Amniotic stem cell (primary cell): Measurements from ENCODE around the gene STARD3.

Source experiments
- DNase-seq: peaks from one replicate; lab custom pipeline; 2025; lab: John Stamatoyannopoulos, UW

STARD3 gene

GRCh38 chr17:39672522-39673334 is 35.8 kb downstream of the STARD3 start:
- no peak for DNase-seq

DNA sequence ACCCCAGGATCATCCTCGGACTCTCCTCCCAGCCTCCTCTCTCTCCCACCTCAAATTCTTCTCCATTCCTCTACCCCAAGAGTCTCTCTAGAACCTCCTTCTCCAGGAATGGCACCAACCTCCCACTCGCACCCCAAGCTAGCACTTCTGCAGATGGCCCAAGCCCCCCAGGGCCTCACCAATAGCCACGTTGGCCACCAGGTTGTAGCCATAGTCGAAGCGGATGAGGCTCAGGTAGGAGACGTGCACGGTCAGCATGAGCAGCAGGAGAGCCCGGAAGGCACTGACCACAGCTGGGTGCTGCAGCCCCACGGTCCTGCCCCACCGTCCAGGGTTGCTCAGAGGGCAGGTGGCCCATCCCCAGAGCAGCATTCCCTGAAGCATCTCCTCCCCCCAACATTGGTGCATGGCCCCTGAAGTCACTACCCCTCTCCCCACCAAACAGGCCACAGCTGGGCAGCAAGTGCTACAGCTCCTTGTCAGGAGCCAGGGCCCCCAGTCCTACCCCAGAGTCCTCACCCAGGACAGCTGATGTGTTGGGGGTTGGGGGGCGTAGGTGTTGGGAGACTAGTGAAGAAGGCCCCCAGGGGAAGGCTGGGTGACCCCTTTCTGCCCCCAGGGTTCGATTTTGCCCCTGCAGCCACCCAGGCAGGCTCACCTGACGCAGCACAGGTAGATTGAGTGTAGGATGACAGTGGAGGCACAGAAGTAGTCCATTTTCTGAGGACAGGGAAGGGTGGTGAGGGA is 36.6 kb downstream of the STARD3 start:
- no peak for DNase-seq

DNA sequence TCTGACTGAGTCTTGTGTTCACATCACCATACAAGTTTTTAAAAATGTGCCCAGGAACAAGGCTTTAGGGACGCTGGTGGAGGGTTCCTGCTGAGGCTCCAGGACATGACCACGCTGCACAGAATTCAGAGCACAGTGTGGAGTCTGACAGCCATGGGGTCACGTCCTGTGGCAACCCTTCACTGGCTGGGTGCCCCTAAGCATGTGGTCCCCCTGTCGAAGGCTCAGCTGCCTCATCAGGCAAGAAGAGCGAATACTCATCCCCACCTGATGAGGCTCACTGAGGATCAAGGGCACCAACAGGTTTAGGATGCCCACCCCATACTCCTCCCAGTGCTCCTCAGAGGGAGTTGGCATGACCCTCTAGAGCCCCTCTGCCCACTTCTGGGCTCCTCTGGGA is 37.2 kb downstream of the STARD3 start:
- no peak for DNase-seq

GRCh38 chr17:39674702-39675389 is 37.9 kb downstream of the STARD3 start:
- no peak for DNase-seq

- DNase-seq = no peak
These were observed 38.6 kb downstream of the STARD3 start for GRCh38 chr17:39675390-39676082.

GRCh38 chr17:39676198-39676819 is 39.4 kb downstream of the STARD3 start:
- no peak for DNase-seq

- no peak for DNase-seq
These were observed 40.1 kb downstream of the STARD3 start for GRCh38 chr17:39677072-39677471.

DNA sequence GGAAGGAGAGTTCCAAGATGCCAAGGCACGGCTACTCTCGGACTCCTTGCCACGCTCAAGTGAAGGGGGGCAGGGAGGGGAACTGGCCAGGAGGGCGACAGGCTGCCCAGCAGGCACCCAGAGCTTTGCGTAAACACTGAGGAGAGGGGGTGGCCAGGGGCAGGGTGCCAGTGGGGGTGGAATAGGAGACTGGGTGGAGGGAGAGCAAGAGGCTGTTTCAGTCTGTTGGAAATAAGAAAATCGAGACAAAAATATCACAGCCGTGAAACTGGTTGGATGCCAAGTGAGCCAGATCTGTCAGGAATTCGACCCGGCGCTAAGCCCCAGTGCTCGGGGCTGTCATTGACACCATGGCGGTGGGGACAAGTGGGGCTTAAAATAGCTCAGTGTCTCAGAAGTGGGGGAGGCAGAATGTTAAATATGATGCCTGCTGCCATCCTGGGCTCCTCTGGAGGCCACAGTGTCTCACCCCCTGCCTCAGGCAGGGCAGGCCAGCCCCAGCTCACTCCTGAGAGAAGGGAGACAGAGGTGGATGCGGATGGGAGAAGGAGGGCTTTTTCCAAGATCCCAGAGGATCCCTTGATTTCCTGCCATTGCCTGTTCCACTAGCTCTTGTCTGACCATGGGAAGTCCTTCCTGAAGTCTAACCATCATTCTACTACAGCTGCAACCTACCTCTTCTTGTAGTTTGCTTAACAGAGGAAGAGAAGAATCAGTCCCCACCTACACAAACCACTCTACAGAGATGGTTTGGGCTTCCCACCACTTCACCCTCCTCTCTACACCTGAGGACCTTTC is 40.8 kb downstream of the STARD3 start:
- no peak for DNase-seq

GRCh38 chr17:39678340-39679116 is 41.6 kb downstream of the STARD3 start:
- no peak for DNase-seq

DNA sequence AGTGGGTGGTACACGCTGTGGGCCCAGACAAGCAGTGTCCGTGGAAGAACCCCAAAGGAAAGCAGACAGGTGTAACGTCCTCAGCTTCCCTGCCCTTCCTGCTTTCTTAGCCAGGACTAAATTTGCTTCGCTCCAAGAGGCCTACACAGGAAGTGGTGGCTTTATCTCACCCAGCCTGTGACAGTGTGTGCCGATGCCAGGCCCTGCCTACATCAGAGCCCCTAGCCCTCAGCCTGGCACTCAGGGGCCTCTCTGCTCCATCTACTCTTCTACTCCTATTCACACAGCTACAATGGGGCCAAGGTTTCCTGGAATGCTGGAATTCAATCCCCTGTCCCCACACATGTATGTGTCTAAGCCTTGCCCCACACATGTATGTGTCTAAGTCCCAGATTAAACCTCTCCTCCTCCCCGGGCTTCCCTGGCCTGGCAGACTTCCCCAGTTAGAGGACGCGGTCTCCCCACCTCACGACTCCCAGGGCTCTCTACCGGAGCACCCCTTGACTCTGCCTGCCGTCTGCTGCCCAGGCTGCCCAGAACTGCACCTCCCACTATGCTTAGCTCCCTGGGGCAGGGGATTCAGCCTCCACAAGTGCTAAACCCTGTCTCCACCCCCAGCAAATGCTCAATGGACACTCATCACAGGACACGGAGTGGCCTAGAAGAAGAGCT is 42.7 kb downstream of the STARD3 start:
- DNase-seq = no peak

- DNase-seq = no peak
These were observed 46.5 kb downstream of the STARD3 start for GRCh38 chr17:39683295-39683939.

DNA sequence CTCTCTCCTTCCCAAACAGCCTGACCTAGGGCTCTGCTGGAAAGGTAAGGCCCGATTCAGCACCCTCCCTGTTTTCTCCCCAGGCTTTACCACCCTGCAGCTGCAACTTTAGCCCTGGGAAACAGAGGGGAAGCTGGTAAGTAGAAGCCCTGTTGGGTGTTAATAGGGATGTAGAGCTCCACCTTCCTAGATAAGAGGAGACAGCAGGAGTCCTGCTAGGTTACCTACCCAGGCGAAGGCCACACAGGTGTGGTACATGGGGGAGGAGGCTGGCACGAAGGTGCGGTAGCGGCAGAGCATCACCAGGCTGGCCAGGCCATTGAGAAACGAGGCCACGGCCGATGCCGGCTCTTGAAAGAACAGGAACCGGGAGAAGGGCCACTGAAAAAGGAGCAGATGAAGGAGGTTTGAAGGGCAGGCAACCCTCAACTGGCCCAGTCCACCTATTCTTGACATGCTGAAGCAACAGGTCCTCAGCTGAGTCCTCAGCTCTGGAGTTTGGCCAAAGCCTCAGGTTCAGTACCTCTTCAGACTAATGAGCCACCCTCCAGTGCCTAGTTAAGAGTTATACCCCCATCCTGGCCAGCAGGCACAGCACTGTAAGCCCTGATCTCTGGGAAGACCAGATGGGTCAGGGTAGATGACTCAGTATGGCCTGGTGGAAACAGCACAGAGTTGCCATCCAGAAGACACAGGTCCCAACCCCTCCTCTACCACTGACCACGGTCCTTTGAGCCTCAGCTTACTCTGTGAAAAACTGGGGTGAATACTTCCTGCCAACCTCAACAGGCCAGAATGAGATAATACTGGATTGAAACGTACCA is 47.6 kb downstream of the STARD3 start:
- DNase-seq = no peak

DNA sequence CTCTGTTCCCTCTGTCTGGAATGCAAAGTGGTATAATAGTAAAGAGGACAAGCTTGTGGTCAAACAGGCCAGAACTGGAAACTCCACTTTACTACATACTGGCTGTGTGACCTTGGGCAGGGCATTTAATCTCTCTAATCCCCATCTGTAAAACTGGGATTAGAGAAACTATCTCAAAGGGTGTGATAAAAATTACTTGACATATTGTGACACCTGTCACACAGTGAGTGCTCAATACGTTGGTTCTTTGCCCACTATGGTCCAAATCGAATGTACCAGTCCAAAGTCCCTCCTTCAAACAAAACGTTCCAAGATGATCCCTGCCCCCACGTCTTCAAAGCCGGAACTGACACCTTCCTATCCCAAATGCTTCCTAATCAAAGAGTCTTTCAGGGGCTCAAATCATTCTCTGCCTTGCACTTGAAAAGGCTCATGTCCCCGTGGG is 50.2 kb downstream of the STARD3 start:
- DNase-seq = no peak

DNA sequence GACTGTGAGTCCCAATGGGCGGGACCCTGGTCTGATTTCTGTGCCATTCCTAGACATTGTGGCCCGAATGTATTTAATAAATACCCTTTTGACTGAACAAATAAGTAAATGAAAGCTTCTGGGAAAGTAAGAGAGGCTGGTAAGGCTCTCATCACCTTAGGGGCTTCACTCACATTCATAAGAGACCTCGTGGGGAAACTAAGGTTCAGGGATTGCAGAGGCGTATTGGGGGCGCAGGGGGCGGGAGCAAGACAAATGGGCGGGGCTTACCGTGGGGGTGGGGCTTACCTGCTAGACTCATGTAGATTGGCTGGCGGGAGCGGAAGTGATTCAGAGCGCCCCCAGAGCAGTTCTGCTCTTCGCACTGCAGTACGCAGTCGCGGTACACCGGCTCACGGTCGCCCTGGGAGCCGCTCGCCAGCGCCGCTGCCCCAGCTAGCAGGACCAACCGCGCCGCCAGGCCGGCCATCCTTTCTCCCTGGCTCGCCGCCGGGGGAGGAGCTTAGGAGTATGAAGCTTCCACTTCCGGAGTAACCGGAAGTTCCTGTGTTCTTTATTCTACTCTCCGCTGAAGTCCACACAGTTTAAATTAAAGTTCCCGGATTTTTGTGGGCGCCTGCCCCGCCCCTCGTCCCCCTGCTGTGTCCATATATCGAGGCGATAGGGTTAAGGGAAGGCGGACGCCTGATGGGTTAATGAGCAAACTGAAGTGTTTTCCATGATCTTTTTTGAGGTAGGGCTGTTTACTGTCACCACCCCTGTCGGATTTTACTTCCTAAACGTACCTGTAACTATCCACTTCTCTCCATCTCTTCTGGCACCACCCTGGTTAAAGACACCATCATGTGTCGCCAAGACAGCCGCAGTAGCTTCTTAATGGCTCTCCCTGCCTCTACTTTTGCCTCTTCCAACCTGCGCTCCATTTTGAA is 50.9 kb downstream of the STARD3 start, which contains the start of gene PGAP3:
TSS of gene PGAP3 (minus strand) at position 512 of the 929 bp plus-strand sequence. CDS start at position 469, 43 bp downstream.
- DNase-seq = peak; percentile 86

DNA sequence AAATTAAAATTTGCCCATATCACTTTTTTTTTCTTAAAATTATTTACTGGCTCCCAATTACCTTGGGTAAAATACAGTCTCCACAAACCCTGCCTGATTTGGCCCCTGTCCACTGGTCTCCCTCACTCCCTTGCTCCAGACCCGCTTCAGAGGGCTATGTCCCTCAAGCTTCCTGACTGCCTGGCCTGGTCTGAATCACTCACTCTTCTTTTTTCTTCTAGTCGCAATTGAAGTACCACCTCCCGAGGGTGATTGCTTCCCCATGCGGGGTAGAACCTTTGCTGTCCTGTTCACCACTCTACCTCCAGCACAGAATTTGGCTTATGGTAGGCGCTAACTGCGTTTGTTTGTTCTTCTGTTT is 51.5 kb downstream of the STARD3 start:
- no peak for DNase-seq

DNA sequence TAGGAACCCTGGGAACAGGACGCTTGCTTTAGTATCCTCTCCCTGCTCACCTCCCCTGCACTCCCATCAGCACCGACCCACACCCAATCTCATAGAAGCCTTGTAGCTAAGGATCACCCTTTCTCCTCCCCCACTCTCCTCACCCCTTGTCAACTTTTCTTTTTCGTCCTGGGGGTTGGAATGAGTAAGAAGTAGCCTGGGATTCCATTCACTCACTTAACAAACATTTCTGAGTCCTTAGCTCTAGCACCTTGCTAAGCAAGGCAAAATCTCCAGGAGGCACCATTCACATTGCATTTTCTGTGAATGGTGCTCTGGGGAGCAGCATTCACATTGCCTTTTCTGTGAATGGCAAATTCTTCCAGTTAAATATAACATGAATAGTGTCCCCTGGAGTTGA is 52.0 kb downstream of the STARD3 start:
- no peak for DNase-seq

DNA sequence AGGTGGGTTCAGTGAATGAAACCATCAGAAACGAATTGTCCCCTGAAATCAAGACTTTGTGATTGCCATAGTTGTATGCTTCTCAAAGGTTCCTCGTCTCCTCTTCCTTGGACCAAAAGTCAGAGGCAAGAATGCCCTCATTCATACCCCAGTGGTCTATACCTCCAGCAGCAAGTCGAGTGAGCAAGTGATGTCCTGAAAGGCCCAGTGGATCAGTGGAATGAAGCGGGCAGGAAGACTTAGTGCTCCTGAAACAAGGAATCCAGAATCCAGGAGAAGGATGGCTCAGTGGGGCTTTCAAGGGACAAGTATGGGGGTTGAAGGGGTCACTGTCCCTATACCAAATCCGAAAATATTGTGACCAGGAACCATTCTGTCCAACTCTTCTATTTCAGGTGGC is 57.6 kb downstream of the STARD3 start:
- DNase-seq = no peak
